Gastrocnemius medialis (tissue), 4 donors: ENCODE data around the gene NDUFB7. TPM values are rescaled to one million over a fixed set of nuclear protein-coding genes. Genes with fewer than 3 reads are reported as not detected.

Experiments
- ATAC-seq, 2 donors: fragments of 150-250 bp; one replicate each; pipeline ENCODE4 v1.9.1; 2016
- DNase-seq, 2 donors: peaks; one replicate each; pipeline ENCODE4 v3.0.0-alpha.2; 2019
- H3K27ac ChIP-seq, 4 donors: fragments of 200-600 bp; sonication (generic); 1 replicate in 1 of 4; 2 replicates in 3 of 4; pipeline ENCODE4 v1.5.1; 2016 to 2018; ENCODE audit warnings: mild to moderate bottlenecking in 2 of 4, moderate library complexity in 1 of 4
- H3K27me3 ChIP-seq, 3 donors: fragments of 200-600 bp; sonication (generic) in 2 of 3; 1 replicate in 1 of 3; 2 replicates in 2 of 3; pipeline versions ENCODE4 v1.5.1 to v1.6.0; 2016 to 2019; ENCODE audit warnings: mild to moderate bottlenecking in 1 of 3, moderate library complexity in 1 of 3
- H3K36me3 ChIP-seq, 2 donors: fragments of 200-600 bp; sonication (generic) in 1 of 2; one replicate each; pipeline ENCODE4 v1.5.1; 2017 to 2018
- H3K4me1 ChIP-seq, 2 donors: fragments of 200-600 bp; sonication (generic) in 1 of 2; one replicate each; pipeline ENCODE4 v1.5.1; 2016 to 2017; ENCODE audit warnings: mild to moderate bottlenecking in 2 of 2
- H3K4me3 ChIP-seq, 4 donors: fragments of 200-600 bp; sonication (generic) in 3 of 4; 1 replicate in 1 of 4; 2 replicates in 3 of 4; pipeline ENCODE4 v1.5.1; 2016 to 2019; ENCODE audit warnings: mild to moderate bottlenecking in 2 of 4
- H3K9me3 ChIP-seq, 3 donors: fragments of 200-600 bp; sonication (generic) in 2 of 3; 1 replicate in 1 of 3; 2 replicates in 2 of 3; pipeline ENCODE4 v1.5.1; 2016 to 2019
- CTCF ChIP-seq, 5 experiments: fragments of 450-650 bp in 3 of 5; fragments of 200-600 bp in 2 of 5; sonication (generic) in 2 of 5; IDR thresholded peaks in 4 of 5; conservative IDR thresholded peaks in 1 of 5; 1 replicate in 4 of 5; 2 replicates in 1 of 5; pipeline ENCODE4 v1.5.1; 2016 to 2019; ENCODE audit warnings: antibody characterized with exemption in 5 of 5, mild to moderate bottlenecking in 3 of 5, moderate library complexity in 3 of 5
- POLR2A ChIP-seq, 2 donors: fragments of 450-650 bp; IDR thresholded peaks; one replicate each; pipeline ENCODE4 v1.6.1; 2017; ENCODE audit warnings: antibody characterized with exemption in 2 of 2, mild to moderate bottlenecking in 2 of 2, moderate library complexity in 2 of 2
- in situ Hi-C, 4 donors: fragments of 200-750 bp; cut with MboI; loops; one replicate each; pipeline versions ENCODE4 v1.15.0 to v1.8.0; 2017; ENCODE audit warnings: low sequenced_read_pairs in 4 of 4
- intact Hi-C: fragments of 100-400 bp; cut with DNase I; formaldehyde crosslinking; loops from one replicate; pipeline ENCODE4 v1.15.1; 2023; ENCODE audit warnings: low total_unique reads
- microRNA counts, 2 donors: library from miRNA; unstranded; fragments of <30 nt; microRNA quantifications; one replicate each; lab custom pipeline; 2016
- microRNA-seq, 2 donors: library from miRNA; unstranded; fragments of <30 nt; microRNA quantifications; one replicate each; pipeline ENCODE4, GENCODE V29; 2016; ENCODE audit warnings: borderline replicate concordance in 2 of 2
- total RNA-seq, 4 donors: library from RNA; depleted of rRNA; stranded (reverse); fragments of >200 nt; gene quantifications; one replicate each; pipeline versions ENCODE4 v1.1.0 to v1.2.3, GENCODE V29; 2016

Gene NDUFB7
- total RNA-seq, 4 donors from 2014 or later = 344 to 756 (median 532) TPM

DNA sequence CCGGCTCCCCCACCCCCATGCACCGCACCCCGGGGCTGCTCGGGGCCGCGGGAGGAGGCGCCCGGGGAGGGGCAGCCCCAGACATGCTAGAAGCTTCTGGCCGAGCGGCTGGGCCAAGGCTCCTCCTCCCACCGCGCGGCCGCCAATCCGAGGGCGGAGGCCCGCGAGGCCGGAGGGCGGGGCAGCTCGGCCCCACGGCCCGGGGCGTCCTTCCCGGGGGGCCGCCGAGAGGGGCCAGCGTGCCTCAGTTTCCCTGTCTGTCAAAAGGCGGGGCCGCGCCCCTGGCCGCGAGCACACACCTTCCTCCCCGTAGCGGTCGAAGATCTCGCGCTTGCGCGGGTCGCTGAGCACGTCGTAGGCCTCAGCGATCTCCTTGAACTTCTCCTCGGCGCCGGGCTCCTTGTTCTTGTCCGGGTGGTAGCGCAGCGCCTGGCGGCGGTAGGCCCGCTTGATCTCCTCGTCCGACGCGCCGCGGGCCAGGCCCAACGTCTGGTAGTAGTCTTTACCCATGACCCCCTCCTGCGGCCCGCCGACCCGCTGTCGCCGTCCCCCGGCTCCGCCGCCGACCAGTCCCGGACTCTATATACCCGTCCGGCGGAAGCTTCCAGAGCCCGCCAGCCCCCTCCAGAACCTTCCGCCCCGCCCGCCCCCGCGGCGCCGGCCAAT is 53.9 kb downstream of the NDUFB7 start, which contains the start of gene DNAJB1:
DNAJB1 (minus strand) TSS at position 558 of the 666 bp plus-strand sequence; CDS start at position 510, 48 bp downstream.
- DNase-seq = peak; percentile 76 to 81
- in situ Hi-C loops (loop anchor here in 1 of 4 donors (10.0 kb wide), 1 partner anchor 47 kb away; no protein-coding TSS in a partner anchor), intact Hi-C loops (loop anchor here (1.0 to 5.0 kb wide), 4 partner anchors 11 to 400 kb away; partner anchors contain the start of genes ADGRE5 and TECR)
- ATAC-seq = peak; percentile 79 to 81
- peaks cover 31 to 33% of the 10 kb centered on the region in 2 donors for H3K4me1 ChIP-seq
- H3K36me3 ChIP-seq = peaks cover 0 to 22% of the 10 kb centered on the region in 2 donors
- no peaks in the 10 kb centered on the region for H3K9me3 ChIP-seq
- H3K27ac ChIP-seq = peak within 1 kb of the TSS; percentile 96 to 100 (median 100)
- no peaks in the 10 kb centered on the region for H3K27me3 ChIP-seq
- peak; percentile 95 to 100 for TF ChIP-seq POLR2A (IDR thresholded peaks at IDR 0.05)
- TF ChIP-seq CTCF (IDR thresholded peaks at IDR 0.05 in 4 of 5, conservative IDR thresholded peaks at IDR 0.05 in 1 of 5) = no peak
- H3K4me3 ChIP-seq = peak within 1 kb of the TSS; percentile 68 to 99 (median 88)

DNA sequence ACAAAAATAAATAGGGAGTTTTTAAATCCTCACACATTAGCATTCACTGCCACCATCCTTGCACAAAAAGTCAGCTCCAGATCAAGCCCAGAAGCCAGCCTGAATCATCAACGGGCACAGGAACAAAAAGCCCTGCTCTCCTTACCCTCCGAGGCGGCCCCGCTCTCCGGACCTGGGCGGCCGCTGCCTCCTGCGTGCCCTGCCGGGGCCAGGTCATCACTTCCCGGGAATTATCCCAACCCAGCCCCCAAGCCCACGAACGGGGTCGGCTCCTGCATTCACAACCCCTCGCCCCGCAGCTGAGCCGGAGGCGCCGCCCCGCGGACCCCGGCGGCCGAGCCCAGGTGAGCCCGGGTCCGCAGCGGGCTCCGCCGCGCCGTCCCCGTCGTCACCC is 54.4 kb downstream of the NDUFB7 start:
- TF ChIP-seq CTCF (IDR thresholded peaks at IDR 0.05 in 4 of 5, conservative IDR thresholded peaks at IDR 0.05 in 1 of 5) = no peak
- TF ChIP-seq POLR2A (IDR thresholded peaks at IDR 0.05) = no peak
- DNase-seq (no peak), ATAC-seq (peak; percentile 18 to 28)
- Histone ChIP-seq H3K27me3 (no peaks in the 10 kb centered on the region), H3K4me1 (peaks cover 31 to 33% of the 10 kb centered on the region in 2 donors), H3K9me3 (no peaks in the 10 kb centered on the region), H3K27ac (peak overlapping the region; percentile 96 to 100 (median 100)), H3K4me3 (peak overlapping the region; percentile 68 to 99 (median 88)), H3K36me3 (peaks cover 0 to 22% of the 10 kb centered on the region in 2 donors)
- in situ Hi-C loops (loop anchor here in 1 of 4 donors (10.0 kb wide), 1 partner anchor 47 kb away; no protein-coding TSS in a partner anchor), intact Hi-C loops (loop anchor here (5.0 kb wide), 1 partner anchor 135 kb away; the partner anchor contains the start of gene ADGRE5)

GRCh38 chr19:14516746-14517438 is 55.0 kb downstream of the NDUFB7 start:
- peaks cover 31 to 33% of the 10 kb centered on the region in 2 donors for H3K4me1 ChIP-seq
- H3K27ac ChIP-seq = peak overlapping the region; percentile 96 to 100 (median 100)

More at GRCh38 chr19:14516746-14517438, 55.0 kb downstream of the NDUFB7 start:
- H3K4me3 ChIP-seq = peak overlapping the region; percentile 68 to 99 (median 88)
- no peaks in the 10 kb centered on the region for H3K9me3 ChIP-seq
- in situ Hi-C loops (loop anchor here in 1 of 4 donors (10.0 kb wide), 1 partner anchor 48 kb away; no protein-coding TSS in a partner anchor), intact Hi-C loops (loop anchor here (5.0 kb wide), 1 partner anchor 135 kb away; the partner anchor contains the start of gene ADGRE5)
- H3K36me3 ChIP-seq = peaks cover 0 to 22% of the 10 kb centered on the region in 2 donors
- no peaks in the 10 kb centered on the region for H3K27me3 ChIP-seq
- TF ChIP-seq CTCF (IDR thresholded peaks at IDR 0.05 in 4 of 5, conservative IDR thresholded peaks at IDR 0.05 in 1 of 5) = no peak
- TF ChIP-seq POLR2A (IDR thresholded peaks at IDR 0.05) = no peak
- DNase-seq = no peak
- no peak for ATAC-seq

MicroRNAs encoded within 50 kb of the gene (microRNA counts, 767-probe panel; counts per million panel counts)
- 356 to 448 counts per million in 2 donors for microRNA hsa-miR-639 (lab: Ali Mortazavi, UCI)

Small RNAs within 50 kb of the gene (microRNA-seq; reads per million reads assigned to microRNA genes)
- gene MIR639 = 0.85 to 1.2 reads per million in 2 donors

Other genes with a start within 250 kb of the NDUFB7 start
- 10 to 100 TPM; 22.4 to 49.5 (median 32.6) TPM for gene ADGRE5, start 190.6 kb downstream of the NDUFB7 start, total RNA-seq
- 10 to 100 TPM; 23.9 to 59.2 (median 41.3) TPM for gene DDX39A, start 152.7 kb downstream of the NDUFB7 start, total RNA-seq
- 100 to 1,000 TPM in 1 of 4 donors, 10 to 100 TPM in 3; 52.1 to 130 (median 81.3) TPM for gene PKN1, start 138.8 kb downstream of the NDUFB7 start, total RNA-seq
- gene PTGER1, start 96.7 kb downstream of the NDUFB7 start, total RNA-seq = under 1 TPM in 1 of 4 donors, not detected in 3; 0.29 TPM
- 10 to 100 TPM; 18.4 to 70.3 (median 54.7) TPM for gene GIPC1, start 75.9 kb downstream of the NDUFB7 start, total RNA-seq
- 10 to 100 TPM; 12.3 to 27.3 (median 16.6) TPM for gene DNAJB1, start 53.7 kb downstream of the NDUFB7 start, total RNA-seq
- gene TECR, start 42.5 kb downstream of the NDUFB7 start, total RNA-seq = 100 to 1,000 TPM in 2 of 4 donors, 10 to 100 TPM in 2; 56.2 to 155 (median 113) TPM
- gene CLEC17A, start 11.0 kb upstream of the NDUFB7 start, total RNA-seq = not detected
- gene ADGRE3, start 102.8 kb upstream of the NDUFB7 start, total RNA-seq = not detected
- gene ZNF333, start 118.0 kb upstream of the NDUFB7 start, total RNA-seq = 10 to 100 TPM in 3 of 4 donors, 1 to 10 TPM in 1; 4.6 to 12.7 (median 10.3) TPM
- gene ADGRE2, start 206.5 kb upstream of the NDUFB7 start, total RNA-seq = under 1 TPM; 0.05 to 0.40 (median 0.23) TPM